ENCODE data around the gene GDPD1.

GRCh38 chr17:59287891-59288290 is 67.6 kb downstream of the GDPD1 start:
- TF ChIP-seq REST (IDR thresholded peaks at IDR 0.05) = no peak
- no peak for TF ChIP-seq CTCF (IDR thresholded peaks at IDR 0.05)

Data from A549 (cell line).